GM21526 (cell line): ENCODE results near the gene STAG1.
"Not testable (repeated sequence)": the region's sequence is repeated elsewhere in the genome, so short reads cannot be mapped to it uniquely, and the experiment has no call there.

ENCODE experiments used
- ATAC-seq: cut with Tn5 transposase; IDR thresholded peaks from one replicate; pipeline ENCODE4 v1.9.1; 2021; ENCODE audit warnings: moderate library complexity; ENCODE audit not compliant: unreplicated experiment, low FRiP score

The STAG1 gene

DNA sequence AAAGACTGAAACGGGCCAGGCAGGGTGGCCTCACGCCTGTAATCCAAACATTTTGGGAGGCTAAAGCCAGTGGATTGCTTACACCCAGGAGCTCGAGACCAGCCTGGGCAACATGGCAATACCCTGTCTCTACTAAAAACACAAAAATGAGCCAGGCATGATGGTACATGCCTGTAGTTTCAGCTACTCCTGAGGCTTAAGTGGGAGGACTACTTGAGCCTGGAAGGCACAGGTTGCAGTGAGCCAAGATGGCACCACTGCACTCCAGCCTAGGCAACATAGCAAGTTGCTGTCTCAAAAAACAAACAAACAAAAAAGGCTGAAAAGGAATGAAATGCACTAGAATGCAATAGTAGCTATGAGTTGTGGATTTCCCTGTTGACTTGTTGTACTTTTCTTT lies 94.7 kb downstream of the STAG1 start:
- ATAC-seq: no peak

DNA sequence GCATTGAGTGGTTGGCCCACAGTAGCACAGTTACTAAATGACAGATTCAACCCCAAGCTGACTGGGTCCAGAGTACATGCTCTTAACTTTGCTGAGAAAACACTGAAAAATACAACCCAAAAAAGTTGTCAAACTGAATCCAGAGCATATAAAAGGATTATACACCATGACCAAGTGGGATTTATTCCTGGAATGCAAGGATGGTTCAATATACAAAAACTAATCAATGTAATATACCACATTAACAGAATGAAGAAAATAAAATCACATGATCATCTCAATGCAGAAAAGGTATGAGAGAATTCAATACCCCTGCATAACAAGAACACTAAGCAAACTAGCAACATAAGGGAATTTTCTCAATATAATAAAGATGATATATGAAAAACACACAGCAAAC lies 98.5 kb downstream of the STAG1 start:
- ATAC-seq: no peak

DNA sequence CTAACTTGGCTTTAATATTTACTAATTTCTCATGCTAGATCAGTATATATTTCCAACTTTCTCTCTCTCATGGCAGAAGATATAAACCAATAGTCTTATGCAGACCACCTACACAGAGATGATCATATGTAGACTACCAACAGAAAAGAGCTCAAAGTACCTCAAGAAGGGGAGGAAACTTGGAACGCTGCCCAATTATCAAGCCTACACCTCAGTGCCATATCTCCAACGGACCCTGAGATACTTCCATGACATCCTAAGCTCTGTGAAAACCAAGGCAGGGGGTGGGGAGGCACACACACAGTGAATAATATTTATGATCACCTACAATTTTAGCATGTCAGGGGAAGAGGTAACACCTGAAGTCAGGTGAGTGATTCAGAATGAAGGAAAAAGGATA lies 100.6 kb downstream of the STAG1 start:
- no peak for ATAC-seq

DNA sequence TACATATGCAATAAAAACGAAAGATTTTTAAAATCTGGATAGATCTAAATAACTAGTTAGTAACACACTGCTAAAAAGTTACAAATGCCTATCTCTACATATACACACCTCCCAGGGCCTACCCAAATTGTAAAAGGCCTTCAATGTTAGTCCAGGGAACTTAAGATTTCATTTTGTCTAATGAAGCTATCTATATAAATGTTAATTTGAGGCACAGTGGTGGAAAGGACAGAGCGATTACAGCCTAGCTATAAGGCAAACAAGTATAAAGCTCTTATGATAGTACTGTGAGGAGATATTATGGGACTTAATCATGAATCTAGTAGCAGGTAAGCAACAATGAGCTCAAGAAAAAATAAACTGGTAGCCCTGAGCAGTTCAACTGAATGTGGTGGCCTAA lies 101.7 kb downstream of the STAG1 start:
- no peak for ATAC-seq

DNA sequence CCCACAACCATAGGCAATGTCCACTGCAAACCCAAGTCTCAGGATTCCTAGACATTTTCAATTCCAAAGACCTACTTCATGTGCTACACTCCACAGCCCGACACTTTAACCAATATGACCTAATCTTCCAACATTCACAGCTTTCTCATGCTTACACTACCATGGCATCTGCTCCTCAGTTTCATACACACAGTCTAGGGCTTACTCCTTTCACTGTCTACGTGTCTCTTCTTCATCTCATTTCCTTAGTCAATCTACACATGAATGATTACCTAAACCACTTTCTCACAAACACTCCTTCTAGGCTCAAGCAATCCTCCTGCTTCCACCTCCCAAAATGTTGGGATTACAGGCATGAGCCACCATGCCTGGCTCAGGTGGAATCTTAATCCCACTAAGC lies 106.3 kb downstream of the STAG1 start:
- ATAC-seq: no peak

DNA sequence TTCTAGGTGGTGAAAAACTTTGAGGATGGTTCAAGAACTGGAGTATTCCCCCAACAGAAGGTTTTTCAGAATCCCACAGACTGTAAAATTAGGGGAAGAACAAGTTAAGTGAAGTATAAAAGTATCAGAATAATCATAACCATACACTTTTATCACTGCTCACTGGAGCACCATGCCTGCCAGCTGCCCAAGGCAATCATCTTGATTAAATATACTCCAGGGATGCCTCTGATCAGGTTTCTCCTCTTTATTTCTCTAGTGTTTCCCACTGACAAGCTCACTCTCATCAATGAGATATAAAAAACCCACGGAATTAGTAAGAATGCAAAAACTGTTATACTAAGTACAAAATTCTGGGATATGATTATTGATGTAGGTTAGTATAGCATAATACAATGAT lies 108.0 kb downstream of the STAG1 start:
- no peak for ATAC-seq

DNA sequence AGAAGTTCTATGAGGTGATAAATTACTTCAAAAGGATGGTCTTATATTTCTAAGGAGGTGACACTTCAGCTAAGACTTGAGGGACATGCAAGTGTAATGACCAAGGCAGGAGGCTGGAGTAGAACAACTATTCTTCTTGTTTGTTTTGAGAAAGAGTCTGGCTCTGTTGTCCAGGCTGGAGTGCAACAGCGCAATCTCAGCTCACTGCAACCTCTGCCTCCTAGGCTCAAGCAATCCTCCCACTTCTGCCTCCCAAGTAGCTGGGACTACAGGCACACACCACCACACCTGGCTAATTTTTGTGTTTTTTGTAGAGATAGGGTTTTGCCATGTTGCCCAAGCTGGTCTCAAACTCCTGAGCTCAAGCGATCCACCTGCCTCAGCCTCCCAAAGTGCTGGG lies 108.8 kb downstream of the STAG1 start:
- ATAC-seq: not testable (repeated sequence)

DNA sequence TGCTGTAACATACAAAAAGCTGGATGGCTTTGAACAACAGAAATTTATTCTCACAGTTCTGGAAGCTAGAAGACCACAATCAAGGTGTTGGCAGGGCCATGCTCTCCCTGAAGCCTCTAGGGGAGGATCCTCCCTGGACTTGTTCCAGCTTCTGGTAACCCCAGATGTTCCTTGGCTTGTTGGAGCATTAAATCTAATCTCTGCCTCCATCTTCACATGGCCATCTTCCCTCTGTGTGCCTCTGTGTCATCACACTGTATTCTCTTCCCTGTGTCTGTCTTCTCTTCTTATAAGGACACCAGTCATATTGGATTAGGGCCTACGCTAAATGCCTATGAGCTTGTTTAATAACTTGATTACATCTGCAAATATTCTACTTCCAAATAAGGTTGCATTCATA lies 109.5 kb downstream of the STAG1 start:
- ATAC-seq: no peak

DNA sequence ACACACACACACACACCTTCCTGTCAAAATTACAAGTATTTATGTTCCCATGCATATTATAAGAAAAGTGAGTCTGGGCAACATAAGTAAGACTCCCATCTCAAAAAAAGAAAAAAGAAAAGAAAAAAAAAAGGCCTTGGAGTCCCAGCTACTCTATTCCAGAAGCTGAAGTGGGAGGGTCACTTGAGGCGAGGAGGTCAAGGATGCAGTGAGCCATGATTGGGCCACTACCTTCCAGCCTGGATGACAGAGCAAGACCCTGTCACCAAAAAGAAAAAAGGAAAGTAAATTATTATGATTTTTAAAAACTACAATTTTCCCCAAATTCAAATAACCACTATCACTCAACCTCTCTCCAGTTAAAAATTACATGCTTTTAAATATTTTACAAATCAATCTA lies 113.1 kb downstream of the STAG1 start:
- no peak for ATAC-seq

DNA sequence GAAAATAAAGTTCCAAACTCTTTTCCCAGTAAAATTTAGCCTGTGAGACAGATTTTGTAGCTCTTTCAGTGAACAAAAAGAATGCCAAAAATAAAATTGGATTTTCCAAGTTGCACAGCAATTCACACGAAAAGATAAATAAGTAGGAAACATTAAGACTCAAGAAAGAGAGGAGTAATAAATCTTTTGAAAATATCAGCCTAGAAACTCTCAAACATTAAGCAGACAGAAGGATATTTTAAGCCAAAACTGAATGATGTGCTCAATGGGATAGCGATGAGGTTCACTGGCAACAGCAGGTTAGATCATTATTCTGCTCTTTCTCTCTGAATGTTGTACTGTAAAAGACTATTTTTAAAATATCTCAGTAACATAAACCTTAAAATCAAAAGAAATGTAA lies 115.0 kb downstream of the STAG1 start:
- no peak for ATAC-seq

DNA sequence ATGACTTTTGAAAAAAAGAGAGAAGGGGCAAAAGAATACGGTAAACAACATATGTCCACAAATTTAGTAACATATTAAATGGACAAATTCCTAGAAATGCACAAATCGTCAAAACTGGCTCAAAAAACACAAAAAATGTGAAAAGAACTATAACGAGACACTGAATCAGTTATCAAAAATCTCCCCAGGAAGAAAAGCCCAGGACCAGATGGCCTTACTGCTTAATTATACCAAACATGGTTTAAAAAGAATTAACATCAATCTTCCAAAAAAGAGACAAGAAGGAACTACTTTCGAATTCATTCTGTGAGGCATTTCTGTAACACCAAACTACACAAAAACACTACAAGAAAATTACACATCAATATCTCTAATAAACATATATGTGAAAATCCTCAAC lies 117.4 kb downstream of the STAG1 start:
- no peak for ATAC-seq

DNA sequence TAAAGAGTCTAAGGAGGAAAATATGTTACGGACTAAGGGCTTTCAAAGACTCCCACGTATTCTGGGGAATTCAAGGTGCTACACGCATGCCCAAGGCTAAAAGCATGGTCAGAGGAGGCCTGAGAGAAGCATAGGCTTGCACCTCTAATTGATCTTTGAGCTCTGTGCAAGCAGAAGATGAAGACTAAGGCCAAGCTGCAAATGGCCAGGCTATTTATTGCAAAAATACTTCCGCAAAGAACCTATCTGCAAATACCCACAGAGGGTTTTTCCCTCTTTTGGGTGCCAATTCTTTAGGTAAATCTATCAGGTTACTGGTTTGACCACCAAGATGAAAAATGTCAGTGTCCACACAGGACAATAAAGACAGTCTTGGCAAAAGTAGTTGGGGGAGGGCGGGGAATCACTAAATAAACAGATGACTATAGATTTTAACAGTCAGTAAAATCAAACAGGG lies 119.5 kb downstream of the STAG1 start:
- ATAC-seq: no peak

DNA sequence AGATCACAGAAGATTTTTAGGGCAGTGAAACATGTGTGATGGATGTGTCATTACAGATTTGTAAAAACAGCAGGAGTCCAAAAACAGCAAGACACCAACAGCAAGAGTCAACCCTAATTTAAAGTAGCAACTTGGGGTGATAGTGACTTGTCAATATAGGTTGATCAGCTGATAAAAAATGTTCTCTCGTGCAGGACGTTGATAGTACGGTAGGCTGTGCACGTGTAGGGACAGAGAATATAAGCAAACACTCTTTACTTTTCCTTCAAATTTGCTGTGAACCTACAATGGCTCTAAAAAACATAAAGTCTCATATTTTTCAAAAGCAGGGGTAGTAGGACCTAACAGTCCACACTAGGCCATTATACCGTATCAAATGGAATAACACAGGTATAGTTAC lies 120.8 kb downstream of the STAG1 start:
- ATAC-seq: no peak

DNA sequence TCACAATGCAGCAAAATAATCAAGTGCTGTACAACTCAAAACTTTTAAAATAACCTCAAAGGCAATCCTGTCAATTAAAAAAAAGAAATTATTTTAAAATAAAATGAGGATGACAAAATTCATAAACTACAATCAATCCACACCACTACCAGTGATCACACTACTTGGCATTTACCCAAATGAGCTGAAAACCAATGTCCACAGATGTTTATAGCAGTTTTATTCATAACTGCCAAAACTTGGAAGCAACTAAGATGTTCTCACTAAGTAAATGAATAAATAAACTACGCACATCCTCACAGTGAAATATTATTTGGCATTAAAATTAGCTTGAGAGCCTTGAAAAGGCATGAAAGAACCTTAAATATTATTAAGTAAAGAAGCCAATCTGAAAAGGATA lies 121.3 kb downstream of the STAG1 start:
- no peak for ATAC-seq

DNA sequence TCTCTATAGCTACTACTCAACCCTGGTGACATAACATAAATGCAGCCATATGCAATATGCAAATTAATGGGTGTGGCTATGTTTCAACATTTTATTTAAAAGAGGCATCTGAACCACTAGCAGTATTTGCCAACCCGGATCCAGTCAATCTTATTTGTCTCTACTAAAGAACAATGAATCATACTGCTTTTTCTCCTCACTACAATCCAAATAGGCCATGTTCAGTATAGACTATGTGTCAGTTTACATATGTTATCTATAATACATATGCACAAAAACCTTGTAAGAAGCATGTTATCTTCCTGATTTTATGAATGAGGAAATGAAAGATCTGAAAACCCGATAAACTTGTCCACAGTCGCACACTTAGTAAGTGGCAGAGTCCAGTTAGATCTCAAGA lies 125.7 kb downstream of the STAG1 start:
- ATAC-seq: no peak

DNA sequence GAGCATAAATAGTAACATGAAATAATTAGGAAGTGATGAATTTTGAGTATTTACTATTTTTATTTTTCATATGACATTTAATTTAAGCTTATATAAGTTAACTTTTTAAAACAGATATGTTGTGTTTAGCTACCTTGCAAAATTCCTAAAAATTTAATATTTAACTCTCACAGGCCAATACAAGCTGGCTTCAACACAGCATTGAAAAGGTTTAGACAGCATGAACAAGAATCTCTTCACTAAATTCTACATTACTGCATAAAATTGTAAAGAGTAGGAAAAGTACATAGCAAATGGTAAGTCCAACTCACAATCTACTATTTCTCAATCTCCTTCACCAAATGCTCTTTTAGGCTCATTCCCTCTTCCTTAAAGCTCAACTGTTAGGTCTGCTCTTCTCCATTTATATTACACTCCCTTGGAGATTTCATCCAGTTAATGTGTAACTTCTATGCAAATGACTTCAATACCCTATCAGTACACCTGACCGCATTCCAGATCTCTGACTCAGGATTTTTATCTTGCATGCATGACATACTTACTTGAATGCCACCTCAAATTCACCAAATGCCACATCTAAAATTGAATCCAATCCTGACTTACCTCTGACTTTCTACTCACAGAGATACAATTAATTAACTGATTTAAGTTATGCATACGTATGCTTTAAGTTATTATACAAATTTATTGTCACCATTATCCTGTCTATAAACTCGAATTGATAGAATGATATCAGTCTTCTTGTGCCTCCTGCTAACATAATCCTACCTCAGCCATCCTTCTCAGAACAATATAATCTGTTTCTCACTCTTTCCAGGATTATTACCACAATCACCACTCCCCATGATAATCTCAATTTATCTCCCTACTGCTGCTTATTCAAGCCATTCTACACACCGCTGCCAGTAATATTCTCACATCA lies 127.0 kb downstream of the STAG1 start:
- ATAC-seq: no peak

DNA sequence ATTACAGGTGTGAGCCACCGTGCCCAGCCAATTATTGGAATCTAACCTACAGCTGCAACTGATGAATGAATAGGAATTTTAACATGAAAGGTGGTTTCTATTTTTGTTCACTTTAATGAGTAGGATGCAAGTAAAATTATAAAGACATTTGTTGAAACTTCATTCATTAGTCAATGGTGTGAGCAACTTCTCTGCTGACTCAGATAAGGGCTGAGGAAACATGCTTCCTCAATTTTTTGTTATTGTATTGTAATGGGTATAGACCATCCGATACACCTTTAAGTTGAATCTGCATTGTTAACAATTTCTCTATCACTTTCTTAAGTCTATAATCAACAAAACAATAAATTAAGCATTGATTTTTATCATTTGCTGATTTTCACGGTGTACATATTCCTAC lies 127.8 kb downstream of the STAG1 start:
- no peak for ATAC-seq

DNA sequence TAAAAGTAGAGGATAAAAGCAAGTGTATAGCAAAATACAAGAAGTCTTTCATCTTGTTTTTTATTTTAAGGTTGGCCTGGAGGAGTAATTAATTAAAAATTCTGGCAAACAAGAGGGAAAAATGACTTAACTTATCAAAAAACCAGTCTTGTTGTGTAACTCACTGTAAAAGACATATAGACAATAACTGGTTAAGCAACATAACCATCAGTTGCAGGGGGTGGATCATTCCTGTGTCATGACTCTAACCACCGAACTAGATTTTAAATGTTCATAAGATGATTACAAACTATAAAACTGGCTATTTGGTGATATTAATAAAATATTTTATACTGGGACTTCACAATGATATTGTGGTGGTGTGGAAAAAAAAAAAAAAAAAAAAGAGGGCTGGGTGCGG lies 130.6 kb downstream of the STAG1 start:
- ATAC-seq: no peak

DNA sequence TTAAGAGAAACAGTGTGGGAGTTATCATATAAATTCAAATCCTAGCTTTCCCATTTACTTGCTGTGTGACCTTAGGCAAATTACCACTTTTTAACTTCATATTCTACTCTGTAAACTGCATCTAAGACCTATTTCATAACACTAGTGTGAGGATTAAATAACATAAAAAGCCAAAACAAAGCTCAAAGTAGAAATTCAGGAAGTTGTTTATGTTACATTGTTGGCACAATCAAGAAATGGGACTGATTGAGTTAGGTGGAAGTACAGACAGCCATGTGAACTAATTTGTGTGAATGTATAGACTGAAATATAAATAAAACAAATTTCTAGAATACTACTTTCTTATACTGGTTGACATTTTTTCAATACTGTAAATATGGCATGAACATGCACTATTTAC lies 131.7 kb downstream of the STAG1 start:
- no peak for ATAC-seq

DNA sequence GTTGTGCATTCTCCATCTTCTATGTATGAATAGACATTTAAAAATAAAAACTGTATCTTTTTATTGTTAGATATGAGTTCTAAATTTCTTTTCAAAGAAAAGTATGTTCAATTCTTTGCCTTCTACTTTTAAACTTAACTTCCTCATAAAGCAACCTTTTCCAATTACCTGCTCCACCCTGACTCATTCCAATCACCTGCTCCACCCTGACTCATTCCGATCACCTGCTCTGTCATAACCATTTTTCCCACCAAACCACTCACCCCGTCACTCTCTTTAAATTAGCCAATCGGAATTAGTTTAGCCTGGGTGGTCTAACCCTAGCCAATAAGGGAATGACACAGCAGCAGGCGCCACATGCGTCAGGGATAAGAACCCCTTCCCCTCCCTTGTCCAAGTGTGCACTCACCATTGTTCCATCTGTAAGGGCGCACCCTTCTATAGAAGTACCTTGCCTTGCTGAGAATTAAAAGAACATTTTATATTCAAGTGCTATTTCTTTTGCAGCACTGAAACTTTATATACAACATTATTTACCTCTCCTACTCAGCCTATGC lies 134.1 kb downstream of the STAG1 start:
- not testable (repeated sequence) for ATAC-seq

DNA sequence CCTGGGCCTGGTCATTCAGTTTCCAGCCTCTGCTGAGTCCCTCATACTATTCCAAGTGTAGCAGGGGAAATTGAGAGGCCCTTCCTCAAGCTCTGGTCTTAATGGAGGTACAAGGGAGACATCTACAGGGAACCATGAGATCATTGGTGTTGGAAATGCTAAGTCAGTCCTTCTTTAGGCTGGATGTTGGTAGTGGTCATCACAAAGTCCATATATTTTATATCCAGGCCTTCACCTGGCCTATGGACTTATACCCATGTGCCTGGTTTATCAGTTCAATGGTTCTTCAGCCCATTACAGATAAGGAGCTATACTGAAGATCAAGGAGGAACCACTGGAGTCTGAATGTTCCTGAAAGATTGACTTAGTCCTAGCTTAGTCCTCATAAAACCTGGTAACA lies 135.0 kb downstream of the STAG1 start:
- ATAC-seq: no peak

DNA sequence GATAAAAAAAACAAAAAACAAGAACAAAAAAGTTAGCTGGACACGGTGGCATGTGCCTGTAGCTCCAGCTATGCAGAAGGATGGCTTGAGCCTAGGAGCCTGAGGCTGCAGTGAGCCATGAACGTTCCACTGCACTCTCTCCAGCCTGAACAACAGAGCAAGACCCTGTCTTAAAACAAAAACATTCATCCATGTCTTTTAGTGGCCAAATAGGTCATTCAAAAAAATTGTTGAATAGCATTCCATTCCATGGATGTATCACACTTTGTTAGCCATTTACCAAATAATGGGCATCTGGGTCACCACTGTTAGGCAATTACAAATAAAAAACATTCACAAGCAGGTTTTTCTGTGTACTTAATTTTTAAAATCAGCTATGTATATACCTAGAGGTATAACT lies 139.7 kb downstream of the STAG1 start:
- ATAC-seq: no peak
